Thymus (tissue), 11 donors: Measurements from ENCODE around the gene NUP42. TPM values are rescaled to one million over a fixed set of nuclear protein-coding genes. Genes with fewer than 3 reads are reported as not detected.

Experiments
- DNase-seq, 9 donors: peaks; one replicate each; pipeline ENCODE4 v3.0.0-alpha.2; 2013; ENCODE audit warnings: low spot score in 9 of 9, low read depth in 6 of 9, missing footprints in 1 of 9
- H3K27ac ChIP-seq, 2 donors: one replicate each; pipeline ENCODE4 v1.5.1; 2013; ENCODE audit warnings: control low read depth in 1 of 2, low read depth in 1 of 2, low read length in 1 of 2, mild to moderate bottlenecking in 1 of 2, moderate library complexity in 1 of 2
- H3K27me3 ChIP-seq, 2 donors: one replicate each; pipeline ENCODE4 v1.5.1; 2013; ENCODE audit warnings: low read length in 1 of 2; ENCODE audit not compliant: control insufficient read depth in 2 of 2, insufficient read depth in 1 of 2
- H3K36me3 ChIP-seq, 2 donors: one replicate each; pipeline ENCODE4 v1.5.1; 2013; ENCODE audit warnings: low read length in 1 of 2, mild to moderate bottlenecking in 1 of 2, moderate library complexity in 1 of 2; ENCODE audit not compliant: control insufficient read depth in 2 of 2, insufficient read depth in 2 of 2
- H3K4me1 ChIP-seq, 2 donors: one replicate each; pipeline ENCODE4 v1.5.1; 2013; ENCODE audit warnings: low read length in 2 of 2; ENCODE audit not compliant: control insufficient read depth in 2 of 2, insufficient read depth in 2 of 2
- H3K4me3 ChIP-seq, 2 donors: one replicate each; pipeline ENCODE4 v1.5.1; 2013; ENCODE audit warnings: low read length in 2 of 2, control low read depth in 1 of 2, mild to moderate bottlenecking in 1 of 2
- H3K9me3 ChIP-seq, 2 donors: one replicate each; pipeline ENCODE4 v1.5.1; 2013; ENCODE audit warnings: low read length in 1 of 2, mild to moderate bottlenecking in 1 of 2; ENCODE audit not compliant: control insufficient read depth in 2 of 2, insufficient read depth in 1 of 2
- WGBS: extraction: QIAGEN DNeasy Blood & Tissue Kit; methylation state at CpG from one replicate; pipeline ENCODE4 v1.1.7; 2013; 5-methylcytosine and 5-hydroxymethylcytosine counted together
- polyA plus RNA-seq: library from polyadenylated mRNA; stranded (reverse); fragments of 200-250 nt; gene quantifications from one replicate; pipeline ENCODE4 v1.2.3, GENCODE V29; 2013
- total RNA-seq: library from RNA; stranded (reverse); fragments of 120-200 nt; gene quantifications from one replicate; pipeline ENCODE4 v1.2.4, GENCODE V29; 2013
- donor health status: healthy.

The NUP42 gene
- total and polyA plus RNA-seq, 2 donors, result 52.0 to 53.8 TPM

- Histone ChIP-seq H3K36me3 (no peaks in the 10 kb centered on the region), H3K27ac (no peak overlapping the region), H3K27me3 (no peaks in the 10 kb centered on the region), H3K4me1 (no peaks in the 10 kb centered on the region), H3K9me3 (no peaks in the 10 kb centered on the region), H3K4me3 (no peak overlapping the region)
- DNase-seq, result no peak
- WGBS, result 98% methylated on average over 1 of the region's 1 CpG
Measured at GRCh38 chr7:23165316-23165715, 16.5 kb upstream of the NUP42 start.

GRCh38 chr7:23167691-23168090 lies 14.2 kb upstream of the NUP42 start:
- WGBS, result 97% methylated on average over 5 of the region's 5 CpGs
- H3K4me3 ChIP-seq, result no peak overlapping the region
- no peaks in the 10 kb centered on the region for H3K27me3 ChIP-seq
- H3K36me3 ChIP-seq, result no peaks in the 10 kb centered on the region
- no peaks in the 10 kb centered on the region for H3K9me3 ChIP-seq
- no peaks in the 10 kb centered on the region for H3K4me1 ChIP-seq
- H3K27ac ChIP-seq, result no peak overlapping the region
- DNase-seq, result no peak

- H3K4me3 ChIP-seq, result no peak overlapping the region
- no peak for DNase-seq
- no peaks in the 10 kb centered on the region for H3K36me3 ChIP-seq
- no peaks in the 10 kb centered on the region for H3K4me1 ChIP-seq
- 91% methylated on average over 8 of the region's 8 CpGs for WGBS
- H3K27ac ChIP-seq, result no peak overlapping the region
- no peaks in the 10 kb centered on the region for H3K9me3 ChIP-seq
- H3K27me3 ChIP-seq, result no peaks in the 10 kb centered on the region
Measured at GRCh38 chr7:23168111-23168885, 13.6 kb upstream of the NUP42 start.

- WGBS, result 71% methylated on average over 2 of the region's 2 CpGs
- no peak for DNase-seq
Measured at GRCh38 chr7:23175938-23176337, 5.9 kb upstream of the NUP42 start.

DNA sequence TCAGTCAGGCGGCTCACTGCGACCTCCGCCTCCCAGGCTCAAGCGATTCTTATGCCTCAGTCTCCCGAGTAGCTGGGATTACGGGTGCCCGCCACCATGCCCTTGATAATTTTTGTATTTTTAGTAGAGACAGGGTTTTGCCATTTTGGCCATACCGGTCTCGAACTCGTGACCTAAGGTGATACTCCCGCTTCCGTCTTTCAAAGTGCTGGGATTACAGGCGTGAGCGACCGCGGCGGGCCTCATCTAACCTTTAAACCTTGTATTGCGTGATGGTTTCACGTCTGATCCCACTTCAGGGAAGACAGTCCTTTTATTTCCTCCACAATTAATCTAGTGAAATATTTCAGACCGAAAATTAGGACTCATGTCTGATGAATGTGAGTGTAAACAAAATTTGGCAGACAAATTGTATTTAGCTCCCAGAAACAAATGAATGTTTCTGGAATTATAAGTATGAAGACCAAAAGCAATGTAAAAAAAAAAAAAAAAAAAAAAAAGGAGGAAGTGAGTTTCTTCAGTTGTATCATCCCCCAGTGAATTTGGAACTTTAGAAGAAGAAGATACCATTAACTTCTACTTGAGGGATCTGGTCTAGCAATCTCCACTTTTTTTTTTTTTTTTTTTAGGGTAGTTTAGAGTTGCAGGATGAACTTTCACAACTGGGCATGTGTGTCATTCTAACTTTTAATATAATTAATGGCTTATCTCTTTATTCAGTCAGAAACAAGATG lies 1.6 kb downstream of the NUP42 start:
- H3K4me3 ChIP-seq, result peak overlapping the region in 1 of 2 donors; percentile 70
- WGBS, result 98% methylated on average over 20 of the region's 20 CpGs
- DNase-seq, result peak in 1 of 9 donors; percentile 4
- peaks cover 7 to 15% of the 10 kb centered on the region in 2 donors for H3K4me1 ChIP-seq
- H3K27me3 ChIP-seq, result no peaks in the 10 kb centered on the region
- H3K9me3 ChIP-seq, result peaks cover 0 to 1% of the 10 kb centered on the region in 2 donors
- H3K27ac ChIP-seq, result no peak overlapping the region
- peaks cover 6 to 16% of the 10 kb centered on the region in 2 donors for H3K36me3 ChIP-seq

More at GRCh38 chr7:23175938-23176337, 5.9 kb upstream of the NUP42 start:
- Histone ChIP-seq H3K4me1 (peaks cover 0 to 1% of the 10 kb centered on the region in 2 donors), H3K9me3 (no peaks in the 10 kb centered on the region), H3K36me3 (no peaks in the 10 kb centered on the region), H3K4me3 (no peak overlapping the region), H3K27me3 (no peaks in the 10 kb centered on the region), H3K27ac (no peak overlapping the region)

DNA sequence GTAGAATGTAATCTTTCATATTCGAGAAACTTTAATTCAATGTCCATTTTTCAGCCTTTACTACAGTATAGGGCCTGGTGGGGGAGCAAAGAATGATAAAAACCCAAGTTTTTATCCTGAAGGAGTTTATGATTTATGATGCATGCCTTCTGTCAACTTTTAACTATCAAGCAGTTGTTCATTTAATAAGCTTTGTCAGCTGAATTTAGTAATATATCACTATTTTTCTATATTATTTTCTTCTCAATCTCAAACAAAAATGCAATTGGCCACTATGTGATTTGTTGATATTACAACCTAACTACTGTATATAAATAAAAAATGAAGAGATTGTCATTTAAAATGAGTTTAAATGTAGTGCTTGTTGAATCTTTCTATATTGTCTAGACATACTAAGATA lies 2.4 kb downstream of the NUP42 start:
- WGBS, result 97% methylated on average over 1 of the region's 1 CpG
- Histone ChIP-seq H3K4me1 (peaks cover 7 to 15% of the 10 kb centered on the region in 2 donors), H3K4me3 (no peak overlapping the region), H3K9me3 (peaks cover 0 to 1% of the 10 kb centered on the region in 2 donors), H3K27me3 (no peaks in the 10 kb centered on the region), H3K27ac (no peak overlapping the region), H3K36me3 (peaks cover 9 to 25% of the 10 kb centered on the region in 2 donors)
- no peak for DNase-seq

DNA sequence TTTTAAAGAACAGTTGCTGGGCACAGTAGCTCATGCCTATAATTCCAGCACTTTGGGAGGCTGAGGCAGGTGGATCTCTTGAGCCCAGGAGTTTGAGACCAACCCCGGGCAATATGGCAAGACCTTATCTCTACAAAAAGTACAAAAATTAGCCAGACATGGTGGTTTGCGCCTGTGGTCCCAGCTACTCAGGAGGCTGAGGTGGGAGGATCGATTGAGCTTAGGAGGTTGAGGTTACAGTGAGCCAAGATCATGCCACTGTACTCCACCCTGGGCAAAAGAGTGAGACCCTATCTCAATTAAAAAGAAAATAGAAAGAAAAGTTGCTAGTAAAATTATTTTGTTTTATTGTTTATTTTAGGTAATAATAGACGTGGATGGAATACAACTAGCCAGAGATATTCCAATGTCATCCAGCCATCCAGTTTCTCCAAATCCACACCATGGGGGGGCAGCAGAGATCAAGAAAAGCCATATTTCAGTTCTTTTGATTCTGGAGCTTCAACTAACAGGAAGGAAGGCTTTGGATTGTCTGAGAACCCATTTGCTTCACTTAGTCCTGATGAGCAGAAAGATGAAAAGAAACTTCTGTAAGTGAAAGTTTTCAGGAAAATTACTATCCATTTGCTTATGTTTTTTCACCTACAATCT lies 3.0 kb downstream of the NUP42 start:
- Histone ChIP-seq H3K9me3 (peaks cover 0 to 1% of the 10 kb centered on the region in 2 donors), H3K4me3 (no peak overlapping the region), H3K4me1 (peaks cover 7 to 15% of the 10 kb centered on the region in 2 donors), H3K36me3 (peaks cover 10 to 27% of the 10 kb centered on the region in 2 donors), H3K27me3 (no peaks in the 10 kb centered on the region), H3K27ac (no peak overlapping the region)
- peak in 3 of 9 donors; percentile 3 to 56 (median 18) for DNase-seq
- 97% methylated on average over 4 of the region's 4 CpGs for WGBS

- DNase-seq, result no peak
- 86% methylated on average over 1 of the region's 1 CpG for WGBS
- Histone ChIP-seq H3K4me1 (peaks cover 7 to 13% of the 10 kb centered on the region in 2 donors), H3K9me3 (peaks cover 0 to 1% of the 10 kb centered on the region in 2 donors), H3K27me3 (no peaks in the 10 kb centered on the region), H3K4me3 (no peak overlapping the region), H3K27ac (no peak overlapping the region), H3K36me3 (peaks cover 13 to 30% of the 10 kb centered on the region in 2 donors)
Measured at GRCh38 chr7:23185980-23186379, 4.1 kb downstream of the NUP42 start.

GRCh38 chr7:23191022-23191421 lies 9.2 kb downstream of the NUP42 start:
- 91% methylated on average over 2 of the region's 2 CpGs for WGBS
- no peak overlapping the region for H3K4me3 ChIP-seq

More at GRCh38 chr7:23191022-23191421, 9.2 kb downstream of the NUP42 start:
- H3K27me3 ChIP-seq, result no peaks in the 10 kb centered on the region
- DNase-seq, result no peak
- no peaks in the 10 kb centered on the region for H3K4me1 ChIP-seq
- peaks cover 37 to 48% of the 10 kb centered on the region in 2 donors for H3K36me3 ChIP-seq
- H3K27ac ChIP-seq, result no peak overlapping the region
- no peaks in the 10 kb centered on the region for H3K9me3 ChIP-seq
